CD4-positive, alpha-beta memory T cell (primary cell): ENCODE results near the gene CA5A. TPM values are rescaled to one million over a fixed set of nuclear protein-coding genes. Genes with fewer than 3 reads are reported as not detected.
A peak's percentile ranks its signal among the peaks of the same experiment; 100 is the strongest.
"Not testable (repeated sequence)": the region's sequence is repeated elsewhere in the genome, so short reads cannot be mapped to it uniquely, and the experiment has no call there.

Experiments
- CTCF ChIA-PET: fragments of 350-600 bp; sonication (Branson Sonifier 250); formaldehyde crosslinking; loops from one replicate; lab custom pipeline; 2021; ENCODE audit warnings: inconsistent platforms; ENCODE audit not compliant: partially characterized antibody; lab: Charles Lee
- POLR2A ChIA-PET: fragments of 350-600 bp; sonication (Branson Sonifier 250); formaldehyde crosslinking; loops from one replicate; lab custom pipeline; 2021; ENCODE audit not compliant: partially characterized antibody; lab: Charles Lee
- DNase-seq, 5 donors: peaks; one replicate each; pipeline versions ENCODE4 v3.0.0 to v3.0.0-alpha.2; 2020 to 2022; ENCODE audit warnings: mixed read lengths in 1 of 5
- H3K27ac ChIP-seq: one replicate; pipeline ENCODE4 v1.7.0; 2013; ENCODE audit warnings: low read depth, low read length
- H3K27me3 ChIP-seq: 2 replicates; pipeline ENCODE4 v1.7.0; 2013; ENCODE audit warnings: mild to moderate bottlenecking, low read length, moderate library complexity; ENCODE audit not compliant: insufficient read depth
- H3K36me3 ChIP-seq: 2 replicates; pipeline ENCODE4 v1.7.0; 2013; ENCODE audit warnings: mild to moderate bottlenecking, low read length, moderate library complexity; ENCODE audit not compliant: insufficient read depth
- H3K4me1 ChIP-seq: 2 replicates; pipeline ENCODE4 v1.7.0; 2013; ENCODE audit warnings: mild to moderate bottlenecking, low read length, moderate library complexity; ENCODE audit not compliant: insufficient read depth
- H3K4me3 ChIP-seq, 2 donors: one replicate each; pipeline ENCODE4 v1.7.0; 2013; ENCODE audit warnings: low read length in 2 of 2, mild to moderate bottlenecking in 1 of 2
- H3K9me3 ChIP-seq, 2 donors: one replicate each; pipeline ENCODE4 v1.7.0; 2013; ENCODE audit warnings: low read length in 2 of 2, control low read depth in 1 of 2; ENCODE audit not compliant: control insufficient read depth in 1 of 2
- H3K27ac Mint-ChIP-seq, 7 donors: one replicate each; pipeline ENCODE4 v1.8.0; 2020 to 2021; ENCODE audit warnings: mixed read lengths in 7 of 7, mild to moderate bottlenecking in 6 of 7, inconsistent platforms in 3 of 7, moderate library complexity in 3 of 7
- H3K27me3 Mint-ChIP-seq, 2 donors: one replicate each; pipeline ENCODE4 v1.8.0; 2020 to 2021; ENCODE audit warnings: mixed read lengths in 2 of 2
- H3K36me3 Mint-ChIP-seq, 2 donors: one replicate each; pipeline ENCODE4 v1.8.0; 2020 to 2021; ENCODE audit warnings: mixed read lengths in 2 of 2, inconsistent platforms in 1 of 2, mild to moderate bottlenecking in 1 of 2
- H3K4me1 Mint-ChIP-seq, 4 donors: one replicate each; pipeline ENCODE4 v1.8.0; 2020 to 2021; ENCODE audit warnings: mixed read lengths in 4 of 4, mild to moderate bottlenecking in 1 of 4
- H3K4me3 Mint-ChIP-seq, 8 donors: one replicate each; pipeline ENCODE4 v1.8.0; 2020 to 2021; ENCODE audit warnings: mixed read lengths in 8 of 8, mild to moderate bottlenecking in 7 of 8, moderate library complexity in 6 of 8, inconsistent platforms in 3 of 8
- H3K9me3 Mint-ChIP-seq, 8 donors: one replicate each; pipeline ENCODE4 v1.8.0; 2020 to 2021; ENCODE audit warnings: mixed read lengths in 8 of 8, mild to moderate bottlenecking in 5 of 8, inconsistent platforms in 3 of 8, moderate library complexity in 1 of 8
- intact Hi-C: fragments of 100-400 bp; cut with micrococcal nuclease; formaldehyde crosslinking; loops from one replicate; pipeline ENCODE4 v1.15.1; 2023
- polyA plus RNA-seq, 2 donors: library from polyadenylated mRNA; unstranded; fragments of 300-500 nt; fragmentation: Illumina TruSeq; gene quantifications; one replicate each; pipeline ENCODE4 v1.2.3, GENCODE V29; 2021
- total RNA-seq, 2 experiments: library from RNA; stranded (reverse); gene quantifications; one replicate each; pipeline ENCODE4 v1.2.3, GENCODE V29; 2021

The CA5A gene
- total RNA-seq (not detected), polyA plus RNA-seq (not detected)

- intact Hi-C loops, result no loop called here
- H3K36me3 ChIP-seq, result no peaks in the 10 kb centered on the region
- POLR2A ChIA-PET, result no interaction called here
- CTCF ChIA-PET, result no interaction called here
- no peaks in the 10 kb centered on the region for H3K27me3 ChIP-seq
- DNase-seq, result no peak
- no peak within 1 kb of the TSS for H3K4me3 ChIP-seq
- H3K4me1 ChIP-seq, result no peaks in the 10 kb centered on the region
- H3K27me3 Mint-ChIP-seq, result peaks cover 0 to 1% of the 10 kb centered on the region in 2 donors
- H3K4me1 Mint-ChIP-seq, result peaks cover 0 to 3% (median 0%) of the 10 kb centered on the region in 4 donors
- H3K9me3 ChIP-seq, result no peaks in the 10 kb centered on the region
- no peak within 1 kb of the TSS for H3K27ac ChIP-seq
- H3K4me3 Mint-ChIP-seq, result no peak within 1 kb of the TSS
- peak within 1 kb of the TSS in 1 of 7 donors; percentile 53 for H3K27ac Mint-ChIP-seq
- no peaks in the 10 kb centered on the region for H3K36me3 Mint-ChIP-seq
- H3K9me3 Mint-ChIP-seq, result peaks cover 0 to 2% (median 0%) of the 10 kb centered on the region in 8 donors
Measured at GRCh38 chr16:87936375-87937230, at the start of gene CA5A. Gene CA5A, minus strand, starts transcription at chr16:87936529. Its CDS starts 79 bp downstream, at chr16:87936450.

- H3K4me1 ChIP-seq, H3K9me3 ChIP-seq, H3K27me3 Mint-ChIP-seq, H3K27ac ChIP-seq, intact Hi-C loops, H3K4me3 ChIP-seq, H3K4me3 Mint-ChIP-seq, CTCF ChIA-PET, H3K27me3 ChIP-seq, POLR2A ChIA-PET, H3K9me3 Mint-ChIP-seq, DNase-seq: not testable (repeated sequence)
- peaks cover 46 to 65% of the 10 kb centered on the region in 2 donors for H3K36me3 Mint-ChIP-seq
- H3K36me3 ChIP-seq, result peaks cover 12% of the 10 kb centered on the region
- peak overlapping the region in 2 of 7 donors; percentile 17 to 35 for H3K27ac Mint-ChIP-seq
- H3K4me1 Mint-ChIP-seq, result peaks cover 0 to 27% (median 12%) of the 10 kb centered on the region in 4 donors
Measured at GRCh38 chr16:87985493-87985892, 49.2 kb upstream of the CA5A start.

- Histone ChIP-seq H3K4me1 (no peaks in the 10 kb centered on the region), H3K4me3 (no peak overlapping the region), H3K27ac (no peak overlapping the region), H3K36me3 (peaks cover 12% of the 10 kb centered on the region), H3K27me3 (no peaks in the 10 kb centered on the region), H3K9me3 (no peaks in the 10 kb centered on the region)
- Mint-ChIP-seq H3K27me3 (no peaks in the 10 kb centered on the region), H3K27ac (no peak overlapping the region), H3K4me1 (peaks cover 0 to 35% (median 16%) of the 10 kb centered on the region in 4 donors), H3K36me3 (peaks cover 43 to 69% of the 10 kb centered on the region in 2 donors), H3K9me3 (peaks cover 0 to 1% (median 0%) of the 10 kb centered on the region in 8 donors), H3K4me3 (no peak overlapping the region)
- DNase-seq, result no peak
- intact Hi-C loops, result no loop called here
- POLR2A ChIA-PET, result no interaction called here
- CTCF ChIA-PET, result no interaction called here
Measured at GRCh38 chr16:87984632-87985267, 48.4 kb upstream of the CA5A start.

GRCh38 chr16:87984180-87984579 lies 47.9 kb upstream of the CA5A start:
- H3K4me3 ChIP-seq, CTCF ChIA-PET, H3K9me3 ChIP-seq, DNase-seq, H3K27ac ChIP-seq, POLR2A ChIA-PET, H3K27me3 ChIP-seq, H3K27ac Mint-ChIP-seq, H3K4me1 ChIP-seq, H3K27me3 Mint-ChIP-seq, H3K9me3 Mint-ChIP-seq, H3K4me3 Mint-ChIP-seq, intact Hi-C loops: not testable (repeated sequence)
- peaks cover 12% of the 10 kb centered on the region for H3K36me3 ChIP-seq
- peaks cover 0 to 40% (median 18%) of the 10 kb centered on the region in 4 donors for H3K4me1 Mint-ChIP-seq
- peaks cover 41 to 72% of the 10 kb centered on the region in 2 donors for H3K36me3 Mint-ChIP-seq

GRCh38 chr16:87983737-87984097 lies 47.4 kb upstream of the CA5A start:
- H3K27me3 Mint-ChIP-seq, H3K27ac Mint-ChIP-seq, intact Hi-C loops, H3K9me3 ChIP-seq, DNase-seq, H3K9me3 Mint-ChIP-seq, H3K4me3 ChIP-seq, H3K27ac ChIP-seq, H3K4me3 Mint-ChIP-seq, H3K4me1 ChIP-seq, CTCF ChIA-PET, POLR2A ChIA-PET, H3K27me3 ChIP-seq: not testable (repeated sequence)
- Mint-ChIP-seq H3K36me3 (peaks cover 41 to 72% of the 10 kb centered on the region in 2 donors), H3K4me1 (peaks cover 0 to 45% (median 20%) of the 10 kb centered on the region in 4 donors)
- peaks cover 12% of the 10 kb centered on the region for H3K36me3 ChIP-seq

- H3K27ac ChIP-seq, POLR2A ChIA-PET, H3K4me3 Mint-ChIP-seq, H3K9me3 ChIP-seq, H3K27me3 Mint-ChIP-seq, intact Hi-C loops, H3K4me1 ChIP-seq, H3K27ac Mint-ChIP-seq, DNase-seq, H3K4me3 ChIP-seq, CTCF ChIA-PET, H3K9me3 Mint-ChIP-seq, H3K27me3 ChIP-seq: not testable (repeated sequence)
- peaks cover 40 to 75% of the 10 kb centered on the region in 2 donors for H3K36me3 Mint-ChIP-seq
- peaks cover 0 to 49% (median 20%) of the 10 kb centered on the region in 4 donors for H3K4me1 Mint-ChIP-seq
- H3K36me3 ChIP-seq, result peaks cover 12% of the 10 kb centered on the region
Measured at GRCh38 chr16:87983072-87983736, 46.9 kb upstream of the CA5A start.

- H3K9me3 Mint-ChIP-seq, result peaks cover 0 to 1% (median 0%) of the 10 kb centered on the region in 8 donors
- H3K27me3 Mint-ChIP-seq, result no peaks in the 10 kb centered on the region
- H3K4me3 Mint-ChIP-seq, result no peak overlapping the region
- H3K27ac Mint-ChIP-seq, result no peak overlapping the region
- no peaks in the 10 kb centered on the region for H3K9me3 ChIP-seq
- peaks cover 40 to 74% of the 10 kb centered on the region in 2 donors for H3K36me3 Mint-ChIP-seq
- intact Hi-C loops, result no loop called here
- H3K4me1 ChIP-seq, result peaks cover 3% of the 10 kb centered on the region
- H3K36me3 ChIP-seq, result peaks cover 12% of the 10 kb centered on the region
- CTCF ChIA-PET, result no interaction called here
- no peak overlapping the region for H3K27ac ChIP-seq
- H3K27me3 ChIP-seq, result no peaks in the 10 kb centered on the region
- no peak overlapping the region for H3K4me3 ChIP-seq
- peaks cover 0 to 50% (median 20%) of the 10 kb centered on the region in 4 donors for H3K4me1 Mint-ChIP-seq
- POLR2A ChIA-PET, result no interaction called here
- DNase-seq, result no peak
Measured at GRCh38 chr16:87982581-87983041, 46.3 kb upstream of the CA5A start.
